Activated effector memory CD4-positive, alpha-beta T cell treated with anti-CD3 and anti-CD28 coated beads, Interleukin-2, amount 50 U/mL, for 16 hours (primary cell): ENCODE data around the gene INPP4A.

Source experiments
- DNase-seq: peaks from one replicate; pipeline ENCODE4 v3.0.0-alpha.2; 2020

Gene INPP4A

DNA sequence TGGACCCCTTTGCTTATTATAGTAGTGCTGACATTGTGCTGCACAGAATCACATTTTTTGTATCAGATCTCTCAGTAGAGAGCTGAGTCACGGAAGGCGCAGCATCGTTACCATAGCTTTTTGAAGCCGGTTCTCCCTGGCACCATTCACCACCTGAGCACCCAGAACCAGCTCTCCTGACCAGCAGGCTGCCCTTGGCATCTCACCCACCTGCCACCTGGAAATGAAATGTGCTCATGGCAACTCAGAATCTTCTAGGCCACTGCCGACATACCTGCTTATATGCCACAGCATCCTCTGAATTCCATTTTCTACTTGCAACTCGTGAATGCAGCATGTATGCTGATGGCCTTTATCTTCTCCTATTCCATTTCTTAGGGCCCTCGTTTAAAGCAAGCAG, 100.9 kb downstream of the INPP4A start:
- no peak for DNase-seq

DNA sequence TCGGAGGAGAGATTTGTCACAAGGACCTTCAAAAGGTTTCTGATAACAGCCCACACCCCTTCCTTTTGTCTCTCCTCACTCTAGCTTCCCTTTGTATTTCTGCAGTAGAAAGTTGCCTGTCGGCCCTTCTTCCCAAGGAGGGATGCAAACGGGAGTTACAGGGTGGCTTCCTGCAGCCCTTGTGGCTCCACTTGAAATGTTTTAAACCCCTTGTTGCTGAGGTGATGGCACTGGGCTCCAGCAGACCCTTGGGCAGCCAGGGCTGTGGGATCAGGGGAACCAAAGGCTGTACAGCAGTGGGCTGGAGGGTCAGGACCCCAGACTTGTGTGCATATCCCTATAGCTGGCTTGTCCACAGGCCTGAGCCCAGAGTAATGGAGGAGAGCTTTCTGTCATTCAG, 101.5 kb downstream of the INPP4A start:
- no peak for DNase-seq

DNA sequence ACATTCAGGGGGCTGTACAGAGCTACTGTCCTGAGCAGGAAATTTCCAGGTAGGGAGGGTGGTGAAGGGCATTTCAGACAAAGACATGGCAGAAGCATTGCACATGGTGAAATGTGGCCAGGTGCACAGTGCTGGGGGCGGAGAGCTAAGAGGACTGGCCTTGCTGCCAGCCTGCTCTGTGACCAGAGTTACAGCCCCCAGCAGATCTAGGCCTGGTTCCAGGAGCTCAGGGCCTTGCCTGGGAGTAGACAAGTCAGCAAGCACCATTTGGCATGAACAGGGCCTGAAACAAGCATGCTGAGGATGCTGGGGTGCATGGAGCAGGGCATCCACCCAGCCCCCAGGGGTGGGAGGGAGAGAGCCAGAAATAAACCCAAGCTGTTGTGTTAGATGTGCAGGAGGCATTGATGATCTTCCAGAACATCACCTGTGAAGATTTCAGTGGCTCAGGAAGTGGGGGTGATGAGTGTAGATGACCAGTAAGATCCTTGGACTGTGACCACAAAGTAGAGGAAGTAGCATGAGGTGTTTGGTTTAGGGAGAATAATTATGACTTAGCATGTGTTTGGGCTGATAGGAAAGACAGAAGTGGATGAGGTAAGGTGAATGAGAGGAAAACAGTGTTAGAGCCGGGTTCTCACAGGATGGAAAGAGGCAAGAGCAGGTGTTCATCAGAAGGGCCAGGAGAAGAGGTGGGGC, 102.6 kb downstream of the INPP4A start:
- DNase-seq, result no peak

DNA sequence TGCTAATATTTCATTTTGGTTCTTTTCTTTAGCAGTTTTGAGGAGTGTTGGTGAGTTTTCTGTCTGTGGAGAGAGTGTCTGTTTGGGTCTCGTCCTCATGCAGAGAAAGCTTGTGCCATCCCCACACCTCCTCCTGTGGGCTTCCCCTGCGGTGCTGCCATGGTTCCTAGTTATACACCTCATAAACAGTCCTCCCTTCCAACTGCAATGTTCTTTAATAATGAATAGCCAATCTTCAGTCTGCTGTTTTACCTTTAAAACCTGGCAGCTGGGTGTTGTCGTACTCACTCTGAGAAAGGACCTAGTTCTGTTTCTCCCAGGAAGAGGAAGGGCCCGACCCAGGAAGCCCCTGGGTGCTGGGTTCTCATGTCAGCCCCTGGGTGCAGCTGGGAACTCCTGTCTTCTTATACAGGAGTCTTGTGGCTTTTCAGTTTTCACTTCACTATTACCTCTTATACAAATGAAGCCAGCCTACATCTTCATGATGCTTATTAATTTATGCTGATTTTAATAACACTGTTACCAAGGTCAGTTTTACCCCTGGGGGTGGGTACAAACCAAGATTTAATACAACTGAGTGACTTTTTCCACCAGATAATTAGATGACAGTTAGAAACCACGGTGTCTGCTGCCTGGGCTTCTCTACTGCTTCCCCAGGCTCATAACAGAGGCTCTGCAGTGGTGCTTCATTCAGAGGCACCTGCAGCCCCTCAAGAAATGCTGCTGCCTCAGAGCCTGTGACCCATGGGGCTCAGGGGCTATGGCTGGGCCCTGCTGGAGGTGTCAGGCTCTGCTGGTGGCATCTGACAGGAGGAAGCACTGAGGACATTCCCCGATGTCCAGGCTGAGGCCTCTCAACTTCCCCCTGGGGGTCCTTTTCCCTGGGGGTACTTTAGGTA, 104.5 kb downstream of the INPP4A start:
- no peak for DNase-seq

DNA sequence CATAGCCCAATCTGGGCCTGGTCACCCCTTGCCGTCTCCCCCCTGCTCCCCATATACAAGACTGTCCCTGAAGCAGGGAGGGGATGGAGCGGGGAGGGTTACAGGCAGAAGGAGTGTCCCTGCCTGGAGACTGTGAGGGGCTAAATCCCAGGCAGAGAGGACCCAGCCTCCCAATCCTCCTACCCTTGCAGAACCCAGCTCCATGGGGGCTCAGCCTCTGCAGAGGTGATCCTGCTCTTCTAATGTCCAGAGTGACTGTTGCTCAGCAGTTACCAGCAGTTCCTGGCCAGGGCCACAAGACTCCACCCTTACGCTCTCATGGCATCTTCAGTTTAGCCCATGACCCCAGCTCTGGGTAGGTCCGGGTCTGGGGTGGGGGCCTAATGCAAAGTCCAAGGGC, 105.5 kb downstream of the INPP4A start:
- DNase-seq, result no peak

DNA sequence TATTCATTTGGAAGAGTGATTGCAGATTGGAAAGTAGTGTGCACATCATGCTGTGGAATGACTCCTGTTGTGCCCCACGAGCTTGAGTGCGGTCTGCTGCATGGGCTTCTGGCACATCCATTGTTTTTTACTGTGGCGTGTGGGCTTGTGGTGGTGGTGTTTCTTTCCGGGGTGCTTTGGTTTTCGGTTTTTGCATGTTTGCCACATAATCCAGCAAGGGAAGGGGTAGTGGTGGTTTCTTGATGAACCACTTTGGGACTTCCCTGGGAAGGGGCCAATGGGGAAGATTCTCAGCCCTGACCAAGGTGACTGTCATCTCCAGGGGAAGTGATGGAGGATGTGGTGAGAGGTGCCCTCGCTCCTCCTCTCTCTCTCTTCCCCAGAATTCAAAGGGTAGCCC, 106.7 kb downstream of the INPP4A start:
- DNase-seq, result no peak

DNA sequence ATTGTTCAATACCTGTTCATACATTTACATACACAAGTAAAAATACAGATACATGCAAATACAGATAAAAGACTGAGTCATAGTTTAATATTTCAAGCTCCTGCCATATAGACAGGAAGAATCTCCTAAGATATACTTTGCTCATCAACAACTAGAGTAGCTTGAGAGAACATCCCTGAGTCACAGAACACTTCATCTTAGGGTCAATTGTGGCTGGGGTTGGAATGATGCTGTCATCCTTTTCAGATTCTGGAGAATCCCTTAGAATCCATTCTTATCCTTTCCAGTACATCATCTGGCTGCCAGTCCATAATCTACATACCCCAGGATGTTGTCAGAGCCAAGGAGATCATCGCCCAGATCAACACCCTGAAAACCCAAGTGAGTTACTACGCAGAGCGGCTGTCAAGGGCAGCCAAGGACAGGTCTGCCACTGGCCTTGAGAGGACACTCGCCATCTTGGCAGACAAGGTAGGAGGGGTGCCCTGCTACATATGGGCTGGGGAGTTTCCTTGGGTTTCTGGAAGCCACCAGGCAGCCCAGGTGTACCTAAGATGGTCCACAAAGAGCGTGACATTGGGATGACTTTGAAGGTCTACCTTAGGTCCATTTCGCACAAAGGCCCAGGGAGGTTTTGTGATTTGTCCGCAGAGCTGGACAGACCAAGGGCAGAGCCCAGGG, 108.0 kb downstream of the INPP4A start:
- no peak for DNase-seq

DNA sequence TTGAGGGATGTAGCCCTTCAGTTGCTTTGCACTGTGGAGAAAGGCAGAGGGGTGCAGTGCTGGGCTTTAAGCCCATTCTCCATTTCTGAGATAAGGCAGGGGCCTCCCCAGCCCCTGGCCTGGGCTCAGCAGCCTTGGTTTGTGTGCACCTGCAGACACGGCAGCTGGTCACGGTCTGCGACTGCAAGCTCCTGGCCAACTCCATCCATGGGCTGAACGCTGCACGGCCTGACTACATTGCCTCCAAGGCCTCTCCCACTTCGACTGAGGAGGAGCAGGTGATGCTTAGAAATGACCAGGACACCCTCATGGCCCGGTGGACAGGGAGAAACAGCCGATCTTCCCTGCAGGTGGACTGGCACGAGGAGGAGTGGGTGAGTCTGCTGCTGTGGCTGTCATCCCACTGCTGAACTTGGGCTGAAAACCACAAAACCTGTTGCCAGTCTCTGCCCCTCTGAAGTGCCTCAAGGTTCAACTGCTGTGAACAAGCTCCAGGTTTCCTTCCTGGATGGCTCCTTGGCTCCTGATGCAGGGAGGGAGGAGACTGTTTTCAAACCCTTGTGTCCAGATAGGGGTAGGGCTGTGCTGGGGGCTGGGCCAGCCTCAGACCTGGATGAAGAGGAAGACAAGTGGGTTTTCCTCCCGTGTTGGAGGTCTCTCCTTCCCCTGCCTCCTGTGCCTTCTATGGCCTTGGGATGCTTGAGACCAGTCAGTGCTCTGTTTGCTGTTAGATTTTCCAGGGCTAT, 109.6 kb downstream of the INPP4A start:
- no peak for DNase-seq

DNA sequence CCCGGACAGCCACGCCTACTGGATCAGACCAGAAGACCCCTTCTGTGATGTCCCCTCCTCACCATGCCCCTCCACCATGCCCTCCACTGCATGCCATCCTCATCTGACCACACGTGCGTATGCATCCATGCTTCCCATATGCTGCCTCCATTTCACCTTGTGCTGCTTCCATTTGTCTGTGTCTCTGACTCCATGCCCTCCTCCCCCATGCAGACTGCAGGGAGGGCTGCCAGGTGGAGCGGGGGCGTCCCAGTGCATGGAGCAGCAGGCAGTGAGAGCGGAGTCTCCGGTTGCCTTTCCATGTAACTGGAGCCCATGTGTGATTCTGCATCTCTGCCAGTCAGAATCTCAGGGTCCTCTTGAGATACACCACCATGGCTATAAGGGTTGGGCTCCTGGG, 111.0 kb downstream of the INPP4A start:
- DNase-seq, result peak; percentile 43

DNA sequence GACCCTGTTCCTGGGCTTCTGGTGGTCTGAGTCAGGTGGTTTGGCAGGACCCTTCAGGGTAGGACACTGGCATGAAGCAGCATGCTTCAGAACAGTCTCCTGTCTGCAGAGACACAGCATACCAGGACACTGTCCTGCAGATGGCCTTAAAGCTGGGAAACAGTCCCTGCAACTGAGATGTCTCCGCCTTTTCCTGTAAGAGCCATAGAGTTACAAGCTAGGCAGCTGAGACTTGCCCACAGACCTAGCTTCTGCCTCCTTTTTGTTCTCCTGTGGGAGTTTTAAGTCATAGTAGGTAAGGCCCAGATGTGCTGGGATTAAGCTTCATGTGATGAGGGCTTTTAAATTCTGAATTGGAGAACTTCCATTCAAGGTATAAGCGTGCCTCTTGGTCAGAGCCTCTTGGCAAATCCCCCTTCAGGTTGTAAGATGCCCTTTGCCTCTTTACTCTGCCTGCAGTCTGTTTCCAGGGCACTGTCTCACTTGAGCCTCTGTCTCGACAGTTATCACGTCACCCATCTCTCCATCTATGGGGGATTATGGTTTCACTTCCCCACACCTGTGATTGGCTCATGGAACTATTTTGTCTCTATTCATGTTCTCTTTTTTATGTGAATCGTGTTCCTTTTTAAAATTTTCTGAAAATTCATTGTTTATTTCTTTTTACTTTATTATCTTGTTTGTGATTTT, 111.8 kb downstream of the INPP4A start:
- peak; percentile 37 for DNase-seq

DNA sequence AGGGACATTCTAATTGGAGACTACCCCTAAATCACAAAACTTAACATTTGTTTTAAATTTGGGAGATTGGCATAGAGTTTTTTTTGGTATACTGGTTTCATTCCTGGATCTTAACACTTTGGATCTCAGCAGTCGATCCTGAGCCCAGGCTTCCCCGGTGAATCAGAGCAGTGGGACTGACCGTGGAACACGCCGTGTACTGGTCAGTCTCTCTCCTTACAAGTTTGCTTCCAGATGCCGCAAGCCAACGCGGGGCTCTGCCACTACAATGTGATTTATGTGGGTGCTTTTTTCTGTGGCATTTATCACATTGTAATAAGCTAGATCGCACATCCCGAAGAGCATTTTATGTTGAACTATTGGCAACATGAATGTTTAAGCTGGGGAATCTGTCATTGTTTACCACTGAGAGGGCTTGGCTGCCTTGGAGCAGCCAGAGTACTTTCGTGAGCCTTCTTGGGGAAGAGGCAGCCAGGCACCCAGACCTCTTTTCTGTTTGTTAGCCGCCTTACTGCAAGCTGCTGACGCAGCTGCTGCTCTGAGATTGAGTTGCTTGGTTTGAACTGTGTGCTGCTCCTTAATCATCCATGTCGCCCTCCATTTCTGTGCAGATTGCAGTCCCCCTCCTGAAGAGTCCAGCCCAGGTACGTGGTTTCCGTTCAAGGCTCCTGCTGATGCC, 114.3 kb downstream of the INPP4A start:
- peak; percentile 31 for DNase-seq

DNA sequence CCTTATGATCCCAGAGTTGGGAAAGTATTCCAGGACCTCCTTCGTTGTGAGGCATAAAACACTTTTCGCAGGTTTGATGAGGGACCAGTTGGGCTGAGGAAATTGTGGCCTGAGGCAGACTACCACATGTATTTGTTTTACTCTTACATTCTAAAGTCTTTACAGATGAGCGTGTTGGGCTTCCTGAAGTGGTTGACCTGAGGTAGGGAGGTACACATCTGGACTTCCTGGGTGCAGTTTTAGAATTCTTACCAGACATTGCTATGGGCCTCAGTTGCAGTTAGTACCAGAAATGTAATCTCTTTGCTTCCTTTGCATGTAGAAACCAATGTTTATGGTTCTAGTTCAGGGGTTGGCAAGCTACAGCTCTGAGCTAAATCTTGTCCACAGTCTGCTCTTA, 114.9 kb downstream of the INPP4A start:
- no peak for DNase-seq

DNA sequence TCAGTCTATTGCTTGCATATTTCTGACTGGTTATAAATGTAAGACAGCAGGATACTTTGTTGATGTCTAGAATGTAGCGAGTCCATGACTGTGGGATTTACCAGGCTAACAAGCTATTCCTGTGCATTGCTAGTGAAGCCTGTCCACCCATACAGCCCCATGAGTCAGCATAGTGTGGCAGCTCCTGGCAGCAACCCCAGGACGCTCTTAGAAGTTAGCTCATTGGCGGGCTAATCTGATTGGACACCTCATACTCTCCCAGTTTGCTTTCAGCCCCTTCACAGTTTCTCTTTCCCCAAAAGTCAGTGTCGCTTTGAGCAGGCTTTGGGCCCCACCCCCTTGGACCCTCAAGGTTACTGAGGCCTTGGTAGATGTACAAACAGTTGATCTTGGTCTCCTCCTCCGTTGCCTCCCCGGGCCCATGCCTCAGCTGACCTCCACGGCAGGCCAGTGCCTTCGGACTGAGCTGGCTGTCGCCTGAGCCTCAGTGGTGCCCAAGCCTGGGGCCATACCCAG, 115.7 kb downstream of the INPP4A start:
- DNase-seq, result peak; percentile 52

DNA sequence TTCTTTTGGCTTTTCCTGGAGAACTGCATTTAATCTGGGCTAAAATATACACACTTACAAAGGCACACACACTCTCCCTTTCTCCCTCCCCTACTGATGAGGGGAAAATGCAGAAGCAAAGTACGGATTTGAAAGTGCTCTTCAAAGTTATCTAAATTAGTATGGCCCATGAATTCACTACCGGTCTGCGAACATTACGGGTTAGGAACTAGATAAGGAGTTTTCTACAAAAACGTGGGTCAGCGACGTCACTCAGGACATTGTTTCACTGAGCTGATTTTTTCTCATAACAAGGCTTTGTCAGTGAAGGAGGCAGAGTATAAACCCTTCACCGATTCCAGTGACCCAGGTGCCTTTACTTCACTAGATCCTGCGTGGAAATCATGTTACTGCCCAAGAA, 116.4 kb downstream of the INPP4A start:
- DNase-seq, result peak; percentile 27

DNA sequence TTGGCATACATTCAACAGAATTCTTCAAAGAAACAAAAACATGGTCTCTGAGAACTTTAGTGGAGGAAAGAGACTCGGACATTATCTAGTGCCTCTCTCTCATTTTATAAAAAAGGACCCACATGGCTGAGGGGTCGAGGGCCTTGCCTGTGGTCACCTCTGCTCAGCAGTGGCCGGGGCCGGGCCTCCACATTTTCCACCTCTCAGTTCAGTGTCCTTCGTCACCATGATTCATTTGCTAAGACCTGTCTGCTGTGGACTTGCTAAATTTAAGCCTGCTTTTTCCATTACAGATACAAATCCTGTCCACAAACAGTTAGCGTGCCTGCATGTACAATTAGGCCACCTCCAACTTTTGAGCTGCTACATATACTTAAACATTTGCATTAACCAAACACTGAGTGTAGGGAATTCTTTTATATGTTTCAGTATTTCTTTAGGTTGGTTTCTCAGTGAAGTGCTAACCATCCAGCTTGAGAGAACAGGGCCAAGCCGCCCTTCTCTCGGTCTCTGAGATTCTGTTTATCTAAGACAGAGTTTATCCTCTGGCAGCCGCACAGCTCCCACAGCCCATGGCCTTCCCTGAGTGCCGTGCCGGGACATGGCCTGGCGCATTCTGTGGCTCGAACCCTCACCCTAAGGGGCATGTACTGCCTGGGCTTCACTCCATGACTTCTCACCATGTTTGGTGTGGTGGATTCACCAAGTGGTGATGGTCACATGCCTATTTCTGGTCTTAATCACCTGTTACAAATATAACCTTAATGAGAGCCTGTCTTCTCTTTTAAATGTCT, 117.4 kb downstream of the INPP4A start:
- DNase-seq, result peak; percentile 34

DNA sequence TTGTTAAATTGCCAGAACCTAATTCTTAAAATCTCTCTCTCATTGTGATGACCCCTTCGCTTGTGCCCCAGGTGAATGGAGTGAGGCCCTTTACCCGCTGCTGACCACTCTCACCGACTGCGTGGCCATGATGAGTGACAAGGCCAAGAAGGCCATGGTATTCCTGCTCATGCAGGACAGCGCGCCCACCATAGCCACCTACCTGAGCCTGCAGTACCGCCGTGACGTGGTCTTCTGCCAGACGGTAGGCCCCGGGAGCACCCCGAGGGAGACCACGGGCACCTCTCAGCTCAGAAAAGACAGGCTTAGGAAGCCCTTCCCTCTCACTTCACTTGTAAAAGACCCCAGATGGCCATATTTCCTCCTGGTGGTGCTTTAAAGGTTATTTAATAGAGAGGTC, 118.7 kb downstream of the INPP4A start:
- DNase-seq, result peak; percentile 62

DNA sequence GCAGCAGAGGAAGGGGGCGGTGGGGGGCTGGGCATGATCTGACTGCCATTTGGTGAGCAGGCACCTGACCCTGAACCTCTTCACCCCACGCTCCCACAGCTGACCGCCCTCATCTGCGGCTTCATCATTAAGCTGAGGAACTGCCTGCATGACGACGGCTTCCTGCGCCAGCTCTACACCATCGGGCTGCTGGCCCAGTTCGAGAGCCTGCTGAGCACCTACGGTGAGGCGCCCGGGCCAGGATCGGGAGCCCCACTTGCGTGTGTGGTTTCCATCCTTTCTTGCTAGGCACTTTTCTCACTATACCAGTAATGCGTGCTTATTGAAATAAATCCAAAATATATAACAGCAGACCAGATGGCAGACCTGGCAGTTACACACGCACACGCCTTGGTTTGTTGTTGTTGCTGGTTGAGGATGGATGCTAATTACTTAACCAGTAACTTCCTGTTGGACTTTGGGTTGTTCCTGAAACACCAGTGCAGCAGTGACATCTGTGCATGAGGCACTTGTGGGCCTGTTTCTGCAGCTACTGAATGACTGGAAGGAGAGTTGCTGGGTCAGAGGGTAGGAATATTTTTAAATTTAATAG, 120.0 kb downstream of the INPP4A start:
- DNase-seq, result peak; percentile 33

DNA sequence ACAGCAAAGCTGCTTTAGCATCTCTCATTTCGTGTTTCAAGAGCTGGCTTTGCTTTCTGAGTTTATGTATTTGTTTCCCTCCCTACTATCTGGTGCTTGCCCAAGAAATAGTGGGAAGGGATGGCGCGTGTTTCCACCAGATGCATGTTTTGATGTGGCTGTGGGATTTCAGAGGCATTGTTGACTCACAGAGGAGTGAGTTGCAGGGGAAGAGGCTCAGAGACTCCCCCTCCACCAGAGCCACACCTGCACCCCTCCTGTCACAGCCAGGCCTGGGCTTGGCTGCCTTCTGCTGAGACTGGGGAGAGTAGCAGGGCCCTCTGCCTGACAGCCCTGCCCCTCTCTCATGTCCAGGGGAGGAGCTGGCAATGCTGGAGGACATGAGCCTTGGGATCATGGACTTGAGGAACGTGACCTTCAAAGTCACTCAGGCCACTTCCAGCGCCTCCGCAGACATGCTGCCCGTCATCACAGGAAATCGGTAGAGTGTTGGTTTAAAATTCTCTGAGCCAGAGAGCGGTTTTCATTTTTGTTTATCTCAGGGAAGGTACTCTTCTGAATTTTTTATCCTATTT, 120.7 kb downstream of the INPP4A start:
- DNase-seq, result peak; percentile 45

DNA sequence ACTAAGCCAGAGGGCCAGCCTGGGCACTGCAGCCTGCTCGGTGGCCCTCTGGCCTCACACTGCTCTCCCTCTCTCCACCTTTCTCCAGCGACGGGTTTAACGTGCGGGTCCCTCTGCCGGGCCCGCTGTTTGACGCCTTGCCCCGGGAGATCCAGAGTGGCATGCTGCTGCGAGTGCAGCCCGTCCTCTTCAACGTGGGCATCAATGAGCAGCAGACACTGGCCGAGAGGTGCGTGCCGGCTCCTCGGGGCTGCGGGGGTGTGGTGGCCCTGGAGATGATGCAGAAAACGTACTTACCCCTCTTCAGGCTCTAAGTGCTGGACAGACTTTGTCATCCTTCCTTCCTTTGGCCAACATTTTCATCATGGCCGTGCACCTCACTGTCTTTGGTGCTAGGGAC, 121.3 kb downstream of the INPP4A start:
- DNase-seq, result peak; percentile 60
